ENCODE measurements around the gene ST6GALNAC5. TPM values are rescaled to one million over a fixed set of nuclear protein-coding genes. Genes with fewer than 3 reads are reported as not detected.

The ST6GALNAC5 gene
- total RNA-seq, 1 donor from 2014 or later: not detected

- no peaks in the 10 kb centered on the region for H3K4me1 Mint-ChIP-seq (ENCODE audit: low read depth)
- intact Hi-C loops (cut with micrococcal nuclease): no loop called here
- no peaks in the 10 kb centered on the region for H3K27me3 Mint-ChIP-seq (ENCODE audit: insufficient read depth)
- no peak overlapping the region for H3K4me3 Mint-ChIP-seq
- no peak for DNase-seq (ENCODE audit: low spot score)
- H3K9me3 Mint-ChIP-seq: no peaks in the 10 kb centered on the region
- no peaks in the 10 kb centered on the region for H3K36me3 Mint-ChIP-seq (ENCODE audit: low read depth)
- H3K27ac Mint-ChIP-seq: no peak overlapping the region
These were observed 190.8 kb downstream of the ST6GALNAC5 start for GRCh38 chr1:77057994-77058585.

DNA sequence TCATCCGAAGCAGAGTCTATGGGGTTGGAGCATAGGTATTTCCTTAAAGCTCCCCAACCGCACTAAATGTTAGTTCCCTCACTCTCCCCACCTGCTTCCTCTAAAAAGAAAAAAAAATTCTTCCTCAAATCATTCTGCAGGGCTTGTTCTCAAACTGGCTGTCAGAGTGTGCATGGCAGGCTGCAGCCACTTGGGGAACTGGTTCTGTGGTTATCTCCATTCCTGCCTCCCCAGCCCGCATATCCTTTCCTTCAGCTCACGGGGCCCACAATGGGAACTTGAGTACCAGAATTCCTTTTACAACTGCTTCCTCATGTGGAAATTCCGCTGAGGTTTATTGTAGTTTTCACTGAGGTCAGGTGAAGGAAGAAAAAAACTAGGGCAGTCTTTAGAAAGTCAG, 192.7 kb downstream of the ST6GALNAC5 start:
- intact Hi-C loops (cut with micrococcal nuclease): no loop called here
- Mint-ChIP-seq H3K36me3 (ENCODE audit: low read depth) (no peaks in the 10 kb centered on the region), H3K4me3 (no peak overlapping the region), H3K9me3 (no peaks in the 10 kb centered on the region), H3K27ac (no peak overlapping the region), H3K27me3 (ENCODE audit: insufficient read depth) (no peaks in the 10 kb centered on the region), H3K4me1 (ENCODE audit: low read depth) (no peaks in the 10 kb centered on the region)
- DNase-seq (ENCODE audit: low spot score): no peak

- H3K9me3 Mint-ChIP-seq: no peaks in the 10 kb centered on the region
- intact Hi-C loops (cut with micrococcal nuclease): no loop called here
- no peaks in the 10 kb centered on the region for H3K36me3 Mint-ChIP-seq (ENCODE audit: low read depth)
- no peak overlapping the region for H3K4me3 Mint-ChIP-seq
- H3K4me1 Mint-ChIP-seq (ENCODE audit: low read depth): no peaks in the 10 kb centered on the region
- DNase-seq (ENCODE audit: low spot score): no peak
- H3K27me3 Mint-ChIP-seq (ENCODE audit: insufficient read depth): no peaks in the 10 kb centered on the region
- no peak overlapping the region for H3K27ac Mint-ChIP-seq
These were observed 193.9 kb downstream of the ST6GALNAC5 start for GRCh38 chr1:77061162-77061561.

GRCh38 chr1:77063118-77063517, 195.8 kb downstream of the ST6GALNAC5 start:
- no peaks in the 10 kb centered on the region for H3K27me3 Mint-ChIP-seq (ENCODE audit: insufficient read depth)
- H3K4me1 Mint-ChIP-seq (ENCODE audit: low read depth): no peaks in the 10 kb centered on the region
- no peaks in the 10 kb centered on the region for H3K9me3 Mint-ChIP-seq
- H3K4me3 Mint-ChIP-seq: no peak overlapping the region
- H3K36me3 Mint-ChIP-seq (ENCODE audit: low read depth): no peaks in the 10 kb centered on the region
- no peak for DNase-seq (ENCODE audit: low spot score)
- intact Hi-C loops (cut with micrococcal nuclease): no loop called here
- H3K27ac Mint-ChIP-seq: no peak overlapping the region

- Mint-ChIP-seq H3K27me3 (ENCODE audit: insufficient read depth) (peaks cover 3% of the 10 kb centered on the region), H3K36me3 (ENCODE audit: low read depth) (no peaks in the 10 kb centered on the region), H3K4me1 (ENCODE audit: low read depth) (no peaks in the 10 kb centered on the region), H3K4me3 (no peak overlapping the region), H3K9me3 (no peaks in the 10 kb centered on the region), H3K27ac (no peak overlapping the region)
- intact Hi-C loops (cut with micrococcal nuclease): no loop called here
- no peak for DNase-seq (ENCODE audit: low spot score)
These were observed 197.0 kb downstream of the ST6GALNAC5 start for GRCh38 chr1:77064246-77064645.

DNA sequence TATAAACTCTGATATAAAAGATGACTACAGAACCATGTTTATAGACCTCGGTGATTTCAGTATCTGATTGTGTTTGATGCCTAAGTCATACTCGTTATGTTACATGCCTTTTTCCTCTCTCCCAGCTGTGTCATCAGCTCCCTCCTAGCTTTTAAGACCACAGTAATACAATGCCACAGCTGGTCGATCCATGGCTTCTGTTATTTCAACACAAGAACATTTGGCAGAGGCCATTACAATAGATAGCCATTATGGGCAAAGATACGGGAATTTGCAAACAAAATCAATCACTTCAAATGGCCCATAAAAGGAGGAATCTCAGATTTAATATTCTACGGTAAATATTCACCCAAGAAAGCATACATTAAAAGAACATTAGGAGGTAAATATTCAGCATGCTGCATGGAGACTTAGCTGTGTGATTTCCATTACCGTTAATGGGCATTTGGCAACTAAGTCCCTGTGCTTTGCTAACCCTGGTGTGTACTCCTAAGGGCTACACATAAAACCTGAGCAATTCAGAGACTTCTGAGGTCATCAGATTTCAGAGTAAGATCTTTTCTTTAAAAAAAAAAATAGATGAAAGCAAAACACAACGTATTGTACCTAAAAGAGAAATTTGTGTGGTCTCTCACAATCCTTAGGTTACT, 198.5 kb downstream of the ST6GALNAC5 start:
- no peak overlapping the region for H3K4me3 Mint-ChIP-seq
- no peak for DNase-seq (ENCODE audit: low spot score)
- no peaks in the 10 kb centered on the region for H3K4me1 Mint-ChIP-seq (ENCODE audit: low read depth)
- H3K9me3 Mint-ChIP-seq: no peaks in the 10 kb centered on the region
- H3K27me3 Mint-ChIP-seq (ENCODE audit: insufficient read depth): peaks cover 6% of the 10 kb centered on the region
- no peaks in the 10 kb centered on the region for H3K36me3 Mint-ChIP-seq (ENCODE audit: low read depth)
- no peak overlapping the region for H3K27ac Mint-ChIP-seq
- intact Hi-C loops (cut with micrococcal nuclease): no loop called here

- H3K4me1 Mint-ChIP-seq (ENCODE audit: low read depth): no peaks in the 10 kb centered on the region
- intact Hi-C loops (cut with micrococcal nuclease): no loop called here
- H3K27ac Mint-ChIP-seq: no peak overlapping the region
- DNase-seq (ENCODE audit: low spot score): no peak
- H3K36me3 Mint-ChIP-seq (ENCODE audit: low read depth): no peaks in the 10 kb centered on the region
- H3K4me3 Mint-ChIP-seq: no peak overlapping the region
- no peaks in the 10 kb centered on the region for H3K9me3 Mint-ChIP-seq
- H3K27me3 Mint-ChIP-seq (ENCODE audit: insufficient read depth): peaks cover 6% of the 10 kb centered on the region
These were observed 200.7 kb downstream of the ST6GALNAC5 start for GRCh38 chr1:77068013-77068412.

DNA sequence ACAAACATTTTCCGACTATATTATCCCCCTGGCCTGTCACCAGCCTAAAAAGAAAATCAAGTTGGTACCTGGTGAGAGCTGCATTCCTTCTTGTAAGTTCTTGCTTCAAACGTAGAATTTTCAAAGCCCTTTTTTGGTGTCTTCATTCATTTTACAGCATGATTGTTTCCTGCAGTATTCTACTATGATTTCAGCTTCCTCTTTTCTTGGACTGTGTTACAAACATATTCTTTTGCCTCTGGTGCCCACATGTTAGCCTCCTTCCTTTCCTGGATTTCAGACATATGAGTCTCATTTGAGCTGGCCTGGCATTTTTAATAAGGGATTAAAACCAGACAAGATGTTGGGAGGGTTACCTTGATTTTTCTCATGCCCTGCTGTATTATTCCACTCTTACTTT, 209.5 kb downstream of the ST6GALNAC5 start:
- H3K36me3 Mint-ChIP-seq (ENCODE audit: low read depth): no peaks in the 10 kb centered on the region
- H3K4me1 Mint-ChIP-seq (ENCODE audit: low read depth): no peaks in the 10 kb centered on the region
- no peaks in the 10 kb centered on the region for H3K9me3 Mint-ChIP-seq
- no peak overlapping the region for H3K4me3 Mint-ChIP-seq
- H3K27me3 Mint-ChIP-seq (ENCODE audit: insufficient read depth): peaks cover 4% of the 10 kb centered on the region
- no peak overlapping the region for H3K27ac Mint-ChIP-seq
- intact Hi-C loops (cut with micrococcal nuclease): no loop called here
- DNase-seq (ENCODE audit: low spot score): no peak

- Mint-ChIP-seq H3K27ac (no peak overlapping the region), H3K4me3 (no peak overlapping the region), H3K4me1 (ENCODE audit: low read depth) (no peaks in the 10 kb centered on the region), H3K36me3 (ENCODE audit: low read depth) (no peaks in the 10 kb centered on the region), H3K27me3 (ENCODE audit: insufficient read depth) (peaks cover 4% of the 10 kb centered on the region), H3K9me3 (no peaks in the 10 kb centered on the region)
- intact Hi-C loops (cut with micrococcal nuclease): no loop called here
- DNase-seq (ENCODE audit: low spot score): no peak
These were observed 214.6 kb downstream of the ST6GALNAC5 start for GRCh38 chr1:77081834-77082233.

- no peak overlapping the region for H3K27ac Mint-ChIP-seq
- peaks cover 2% of the 10 kb centered on the region for H3K27me3 Mint-ChIP-seq (ENCODE audit: insufficient read depth)
- H3K4me3 Mint-ChIP-seq: no peak overlapping the region
- no peaks in the 10 kb centered on the region for H3K36me3 Mint-ChIP-seq (ENCODE audit: low read depth)
- intact Hi-C loops (cut with micrococcal nuclease): no loop called here
- DNase-seq (ENCODE audit: low spot score): no peak
- no peaks in the 10 kb centered on the region for H3K9me3 Mint-ChIP-seq
- no peaks in the 10 kb centered on the region for H3K4me1 Mint-ChIP-seq (ENCODE audit: low read depth)
These were observed 217.2 kb downstream of the ST6GALNAC5 start for GRCh38 chr1:77084457-77084856.

DNA sequence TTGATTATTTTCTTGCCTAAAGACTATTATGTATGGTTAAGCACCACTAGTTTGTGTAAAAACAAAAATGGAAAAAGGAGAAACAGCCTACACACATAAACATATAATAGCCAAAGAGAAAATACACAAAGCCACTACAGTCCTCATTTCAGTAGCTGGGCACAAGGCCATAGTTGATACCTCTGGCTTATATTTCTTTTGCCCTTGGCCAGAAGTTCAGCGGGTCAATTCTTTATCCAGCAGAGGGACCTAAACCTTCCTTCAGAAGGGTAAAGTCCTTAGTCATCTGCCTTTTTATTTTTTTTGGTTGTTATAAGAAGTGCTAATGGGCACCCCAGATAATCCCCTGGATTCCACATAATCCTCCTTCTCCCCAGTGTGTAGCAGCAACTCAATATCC, 217.8 kb downstream of the ST6GALNAC5 start:
- Mint-ChIP-seq H3K36me3 (ENCODE audit: low read depth) (no peaks in the 10 kb centered on the region), H3K27me3 (ENCODE audit: insufficient read depth) (peaks cover 2% of the 10 kb centered on the region), H3K9me3 (no peaks in the 10 kb centered on the region), H3K27ac (no peak overlapping the region), H3K4me1 (ENCODE audit: low read depth) (no peaks in the 10 kb centered on the region), H3K4me3 (no peak overlapping the region)
- no peak for DNase-seq (ENCODE audit: low spot score)
- intact Hi-C loops (cut with micrococcal nuclease): no loop called here

DNA sequence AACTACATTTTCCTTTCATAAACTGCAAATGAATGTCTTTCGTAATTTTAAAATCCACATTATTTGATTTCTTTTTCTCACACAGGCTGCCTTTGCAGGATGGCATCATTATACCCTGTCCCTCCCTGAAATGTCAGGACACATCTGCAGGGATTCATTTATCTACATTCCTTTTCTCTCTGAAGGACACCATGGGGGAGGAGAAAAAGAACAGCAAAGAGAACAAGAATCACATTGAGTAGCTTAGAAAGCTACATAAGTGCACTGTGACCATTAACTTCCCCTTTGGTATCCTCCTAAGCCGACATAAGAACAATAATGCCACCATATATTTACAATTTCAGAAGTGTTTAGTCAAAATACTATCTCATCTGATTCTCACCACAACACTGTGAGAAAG, 222.5 kb downstream of the ST6GALNAC5 start:
- H3K36me3 Mint-ChIP-seq (ENCODE audit: low read depth): no peaks in the 10 kb centered on the region
- H3K27me3 Mint-ChIP-seq (ENCODE audit: insufficient read depth): no peaks in the 10 kb centered on the region
- H3K27ac Mint-ChIP-seq: no peak overlapping the region
- H3K4me1 Mint-ChIP-seq (ENCODE audit: low read depth): no peaks in the 10 kb centered on the region
- H3K9me3 Mint-ChIP-seq: no peaks in the 10 kb centered on the region
- DNase-seq (ENCODE audit: low spot score): no peak
- intact Hi-C loops (cut with micrococcal nuclease): no loop called here
- H3K4me3 Mint-ChIP-seq: no peak overlapping the region

- Mint-ChIP-seq H3K4me1 (ENCODE audit: low read depth) (no peaks in the 10 kb centered on the region), H3K9me3 (no peaks in the 10 kb centered on the region), H3K27ac (no peak overlapping the region), H3K4me3 (no peak overlapping the region), H3K36me3 (ENCODE audit: low read depth) (no peaks in the 10 kb centered on the region), H3K27me3 (ENCODE audit: insufficient read depth) (no peaks in the 10 kb centered on the region)
- intact Hi-C loops (cut with micrococcal nuclease): no loop called here
- DNase-seq (ENCODE audit: low spot score): no peak
These were observed 228.0 kb downstream of the ST6GALNAC5 start for GRCh38 chr1:77095236-77095635.
